K562 (cell line): ENCODE results near the gene NR2C2AP. TPM values are rescaled to one million over a fixed set of nuclear protein-coding genes. Genes with fewer than 3 reads are reported as not detected.
A peak's percentile ranks its signal among the peaks of the same experiment; 100 is the strongest.

ENCODE experiments used
- EP400 ChIP-seq: fragments of 450-650 bp; IDR thresholded peaks from 2 replicates; pipeline ENCODE4 v1.6.1; 2017; ENCODE audit warnings: antibody characterized with exemption, mild to moderate bottlenecking, moderate library complexity
- HDAC2 ChIP-seq: fragments of 450-650 bp; IDR thresholded peaks from 2 replicates; pipeline ENCODE4 v1.6.1; 2016; ENCODE audit warnings: mild to moderate bottlenecking
- HDAC6 ChIP-seq: IDR thresholded peaks from 2 replicates; pipeline ENCODE4 v1.6.1; 2012; ENCODE audit warnings: low read depth, mild to moderate bottlenecking, control low read depth, inconsistent platforms, low read length, moderate library complexity
- IRF2 ChIP-seq: sonication (generic); formaldehyde crosslinking; IDR thresholded peaks from 2 replicates; pipeline ENCODE4 v1.8.1; 2022; ENCODE audit warnings: mild to moderate bottlenecking, missing genetic modification reagents
- KAT7 ChIP-seq: sonication (generic); formaldehyde crosslinking; IDR thresholded peaks from 2 replicates; pipeline ENCODE4 v1.8.0; 2022; ENCODE audit warnings: missing genetic modification reagents, mild to moderate bottlenecking, borderline replicate concordance
- L3MBTL2 ChIP-seq: fragments of 450-650 bp; IDR thresholded peaks from 2 replicates; pipeline ENCODE4 v1.6.1; 2016; ENCODE audit warnings: mild to moderate bottlenecking, moderate library complexity
- LCOR ChIP-seq: sonication (generic); formaldehyde crosslinking; IDR thresholded peaks from 2 replicates; pipeline ENCODE4 v1.8.0; 2022; ENCODE audit warnings: mild to moderate bottlenecking, missing genetic modification reagents
- MYBL2 ChIP-seq, 2 experiments: fragments of 450-650 bp in 1 of 2; sonication (generic) in 1 of 2; formaldehyde crosslinking in 1 of 2; IDR thresholded peaks; 2 replicates each; pipeline versions ENCODE4 v1.6.1 to v1.8.1; 2017 to 2022; ENCODE audit warnings: borderline replicate concordance in 1 of 2, inconsistent platforms in 1 of 2, low read depth in 1 of 2, mild to moderate bottlenecking in 1 of 2, missing genetic modification reagents in 1 of 2, moderate library complexity in 1 of 2
- PHF20 ChIP-seq: fragments of 450-650 bp; IDR thresholded peaks from 2 replicates; pipeline ENCODE4 v1.6.1; 2018; ENCODE audit not compliant: partially characterized antibody
- RBBP5 ChIP-seq: fragments of 200-600 bp; sonication (generic); IDR thresholded peaks from 2 replicates; pipeline ENCODE4 v1.6.1; 2012; ENCODE audit warnings: borderline replicate concordance, mild to moderate bottlenecking, low read length, control low read depth, inconsistent platforms; ENCODE audit not compliant: insufficient read depth, poor library complexity, severe bottlenecking
- SAP30 ChIP-seq: fragments of 200-600 bp; sonication (generic); IDR thresholded peaks from 2 replicates; pipeline ENCODE4 v1.6.1; 2012; ENCODE audit warnings: borderline replicate concordance, low read depth, mild to moderate bottlenecking, moderate library complexity, low read length, control low read depth, inconsistent platforms; ENCODE audit not compliant: insufficient read depth, poor library complexity, severe bottlenecking
- WHSC1 ChIP-seq: IDR thresholded peaks from one replicate; pipeline ENCODE4 v1.6.1; 2012; ENCODE audit warnings: low read length, control low read depth, inconsistent platforms
- ZFP30 ChIP-seq: fragments of 250-450 bp; sonication (Bioruptor Pico); IDR thresholded peaks from 2 replicates; pipeline ENCODE4 v1.8.0; 2022; ENCODE audit warnings: moderate library complexity, mild to moderate bottlenecking, inconsistent platforms, borderline replicate concordance
- ZNF217 ChIP-seq: sonication (generic); formaldehyde crosslinking; IDR thresholded peaks from 2 replicates; pipeline ENCODE4 v1.8.0; 2022; ENCODE audit warnings: mild to moderate bottlenecking, missing genetic modification reagents
- ZNF75A ChIP-seq: fragments of 450-650 bp; formaldehyde crosslinking; IDR thresholded peaks from 2 replicates; pipeline ENCODE4 v1.4.0; 2020; ENCODE audit warnings: mild to moderate bottlenecking
- polyA plus RNA-seq, 8 experiments: library from polyadenylated mRNA; depleted of rRNA in 4 of 8; stranded (reverse) in 5 of 8; unstranded in 3 of 8; fragments of >200 nt; fragmentation: Nextera tagmentation in 2 of 8; fragmentation: Illumina TruSeq in 1 of 8; extraction: Ambion mirVana in 2 of 8; extraction: Trizol in 1 of 8; gene quantifications; 2 replicates each; pipeline versions ENCODE4 v1.2.1 to v1.2.3, GENCODE V29; 2011 to 2014; ENCODE audit warnings: inconsistent platforms in 1 of 8, missing spikeins in 1 of 8
- total RNA-seq, 7 experiments: library from RNA; depleted of rRNA in 6 of 7; stranded (reverse); fragments of >200 nt in 6 of 7; fragmentation: Illumina TruSeq in 2 of 7; extraction: Trizol in 2 of 7; gene quantifications; 2 replicates each; pipeline versions ENCODE4 v1.2.1 to v1.2.3, GENCODE V29; 2011 to 2021; ENCODE audit warnings: low replicate concordance in 1 of 7
- TF ChIP-seq, protein P1 (sequence below): fragments of 450-650 bp; IDR thresholded peaks from 2 replicates; pipeline ENCODE4 v1.6.1; 2016; ENCODE audit warnings: low read depth, mild to moderate bottlenecking, moderate library complexity
- TF ChIP-seq, protein P2 (sequence below): sonication (generic); formaldehyde crosslinking; IDR thresholded peaks from 2 replicates; pipeline ENCODE4 v1.8.0; 2022; ENCODE audit warnings: missing genetic modification reagents, mild to moderate bottlenecking, moderate library complexity, borderline replicate concordance
- TF ChIP-seq, protein P3 (sequence below): IDR thresholded peaks from 2 replicates; pipeline ENCODE4 v1.6.1; 2011; ENCODE audit warnings: borderline replicate concordance, low read depth, mild to moderate bottlenecking, moderate library complexity, low read length; ENCODE audit not compliant: insufficient read depth, poor library complexity, severe bottlenecking
- TF ChIP-seq, protein P4 (sequence below): sonication (generic); formaldehyde crosslinking; IDR thresholded peaks from 2 replicates; pipeline ENCODE4 v1.8.0; 2022; ENCODE audit warnings: missing genetic modification reagents, mild to moderate bottlenecking, borderline replicate concordance

Gene NR2C2AP
- total and polyA plus RNA-seq, 9 of the 15 experiments (the other 6 are each of a cell fraction or from before 2014, with no cell fraction given): 23.7 to 77.4 (median 32.4) TPM

DNA sequence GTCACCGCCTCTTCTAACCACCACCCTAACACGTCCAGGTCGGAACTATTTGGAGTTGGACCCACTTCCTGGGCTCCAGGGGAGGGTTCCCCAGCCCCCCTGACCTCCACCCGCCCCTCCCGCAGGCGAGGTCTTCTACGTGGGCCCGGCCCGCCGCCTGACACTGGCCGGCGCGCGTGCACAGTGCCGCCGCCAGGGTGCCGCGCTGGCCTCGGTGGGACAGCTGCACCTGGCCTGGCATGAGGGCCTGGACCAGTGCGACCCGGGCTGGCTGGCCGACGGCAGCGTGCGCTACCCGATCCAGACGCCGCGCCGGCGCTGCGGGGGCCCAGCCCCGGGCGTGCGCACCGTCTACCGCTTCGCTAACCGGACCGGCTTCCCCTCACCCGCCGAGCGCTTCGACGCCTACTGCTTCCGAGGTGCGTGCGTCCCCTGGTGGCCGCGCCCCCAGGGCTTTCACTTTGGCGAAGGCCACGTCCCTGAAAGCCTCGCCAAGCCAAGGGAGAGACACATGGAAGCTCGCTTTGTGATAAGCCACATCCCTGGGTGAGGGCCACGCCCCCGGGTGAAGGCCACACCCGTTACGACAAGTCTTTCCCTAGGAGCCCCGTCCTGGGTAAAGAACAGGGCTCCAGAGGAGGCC lies 21.8 kb upstream of the NR2C2AP start (continued):
- no peak for TF ChIP-seq MYBL2 (IDR thresholded peaks at IDR 0.05; ENCODE audit: low read depth)
- TF ChIP-seq MYBL2 (CRISPR knock-in tag; IDR thresholded peaks at IDR 0.05; ENCODE audit: borderline replicate concordance): 0 out of 2 replicates have a peak, but pooled peaks have one; percentile 65
- peak; percentile 100 for TF ChIP-seq L3MBTL2
- TF ChIP-seq PHF20: peak; percentile 54
- TF ChIP-seq SAP30: peak; percentile 35
- no peak for TF ChIP-seq ZNF217
- no peak for TF ChIP-seq HDAC6
- peak; percentile 57 for TF ChIP-seq RBBP5
- no peak for TF ChIP-seq ZNF75A
- 0 out of 2 replicates have a peak, but pooled peaks have one; percentile 36 for TF ChIP-seq LCOR (CRISPR knock-in tag)
- no peak for TF ChIP-seq WHSC1
- TF ChIP-seq KAT7 (CRISPR knock-in tag): peak; percentile 89; the same call in 1 of the 2 replicates
- TF ChIP-seq, protein P1, sequence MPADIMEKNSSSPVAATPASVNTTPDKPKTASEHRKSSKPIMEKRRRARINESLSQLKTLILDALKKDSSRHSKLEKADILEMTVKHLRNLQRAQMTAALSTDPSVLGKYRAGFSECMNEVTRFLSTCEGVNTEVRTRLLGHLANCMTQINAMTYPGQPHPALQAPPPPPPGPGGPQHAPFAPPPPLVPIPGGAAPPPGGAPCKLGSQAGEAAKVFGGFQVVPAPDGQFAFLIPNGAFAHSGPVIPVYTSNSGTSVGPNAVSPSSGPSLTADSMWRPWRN: no peak
- peak; percentile 76 for TF ChIP-seq EP400
- TF ChIP-seq, protein P2, sequence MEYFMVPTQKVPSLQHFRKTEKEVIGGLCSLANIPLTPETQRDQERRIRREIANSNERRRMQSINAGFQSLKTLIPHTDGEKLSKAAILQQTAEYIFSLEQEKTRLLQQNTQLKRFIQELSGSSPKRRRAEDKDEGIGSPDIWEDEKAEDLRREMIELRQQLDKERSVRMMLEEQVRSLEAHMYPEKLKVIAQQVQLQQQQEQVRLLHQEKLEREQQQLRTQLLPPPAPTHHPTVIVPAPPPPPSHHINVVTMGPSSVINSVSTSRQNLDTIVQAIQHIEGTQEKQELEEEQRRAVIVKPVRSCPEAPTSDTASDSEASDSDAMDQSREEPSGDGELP (CRISPR knock-in tag): peak; percentile 82; the same call in 1 of the 2 replicates
- 0 out of 2 replicates have a peak, but pooled peaks have one; percentile 20 for TF ChIP-seq HDAC2
- TF ChIP-seq IRF2 (CRISPR knock-in tag): peak; percentile 94
- TF ChIP-seq, protein P3, sequence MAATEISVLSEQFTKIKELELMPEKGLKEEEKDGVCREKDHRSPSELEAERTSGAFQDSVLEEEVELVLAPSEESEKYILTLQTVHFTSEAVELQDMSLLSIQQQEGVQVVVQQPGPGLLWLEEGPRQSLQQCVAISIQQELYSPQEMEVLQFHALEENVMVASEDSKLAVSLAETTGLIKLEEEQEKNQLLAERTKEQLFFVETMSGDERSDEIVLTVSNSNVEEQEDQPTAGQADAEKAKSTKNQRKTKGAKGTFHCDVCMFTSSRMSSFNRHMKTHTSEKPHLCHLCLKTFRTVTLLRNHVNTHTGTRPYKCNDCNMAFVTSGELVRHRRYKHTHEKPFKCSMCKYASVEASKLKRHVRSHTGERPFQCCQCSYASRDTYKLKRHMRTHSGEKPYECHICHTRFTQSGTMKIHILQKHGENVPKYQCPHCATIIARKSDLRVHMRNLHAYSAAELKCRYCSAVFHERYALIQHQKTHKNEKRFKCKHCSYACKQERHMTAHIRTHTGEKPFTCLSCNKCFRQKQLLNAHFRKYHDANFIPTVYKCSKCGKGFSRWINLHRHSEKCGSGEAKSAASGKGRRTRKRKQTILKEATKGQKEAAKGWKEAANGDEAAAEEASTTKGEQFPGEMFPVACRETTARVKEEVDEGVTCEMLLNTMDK: peak; percentile 95
- TF ChIP-seq ZFP30: no peak
- TF ChIP-seq, protein P4, sequence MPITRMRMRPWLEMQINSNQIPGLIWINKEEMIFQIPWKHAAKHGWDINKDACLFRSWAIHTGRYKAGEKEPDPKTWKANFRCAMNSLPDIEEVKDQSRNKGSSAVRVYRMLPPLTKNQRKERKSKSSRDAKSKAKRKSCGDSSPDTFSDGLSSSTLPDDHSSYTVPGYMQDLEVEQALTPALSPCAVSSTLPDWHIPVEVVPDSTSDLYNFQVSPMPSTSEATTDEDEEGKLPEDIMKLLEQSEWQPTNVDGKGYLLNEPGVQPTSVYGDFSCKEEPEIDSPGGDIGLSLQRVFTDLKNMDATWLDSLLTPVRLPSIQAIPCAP: peak; percentile 36; the same call in 1 of the 2 replicates
